ENCODE results near the gene ZNF212. TPM values are rescaled to one million over a fixed set of nuclear protein-coding genes. Genes with fewer than 3 reads are reported as not detected.

Gene ZNF212
- total and polyA plus RNA-seq, 9 of the 15 experiments (the other 6 are each of a cell fraction or from before 2014, with no cell fraction given): 1.8 to 21.4 (median 7.2) TPM

DNA sequence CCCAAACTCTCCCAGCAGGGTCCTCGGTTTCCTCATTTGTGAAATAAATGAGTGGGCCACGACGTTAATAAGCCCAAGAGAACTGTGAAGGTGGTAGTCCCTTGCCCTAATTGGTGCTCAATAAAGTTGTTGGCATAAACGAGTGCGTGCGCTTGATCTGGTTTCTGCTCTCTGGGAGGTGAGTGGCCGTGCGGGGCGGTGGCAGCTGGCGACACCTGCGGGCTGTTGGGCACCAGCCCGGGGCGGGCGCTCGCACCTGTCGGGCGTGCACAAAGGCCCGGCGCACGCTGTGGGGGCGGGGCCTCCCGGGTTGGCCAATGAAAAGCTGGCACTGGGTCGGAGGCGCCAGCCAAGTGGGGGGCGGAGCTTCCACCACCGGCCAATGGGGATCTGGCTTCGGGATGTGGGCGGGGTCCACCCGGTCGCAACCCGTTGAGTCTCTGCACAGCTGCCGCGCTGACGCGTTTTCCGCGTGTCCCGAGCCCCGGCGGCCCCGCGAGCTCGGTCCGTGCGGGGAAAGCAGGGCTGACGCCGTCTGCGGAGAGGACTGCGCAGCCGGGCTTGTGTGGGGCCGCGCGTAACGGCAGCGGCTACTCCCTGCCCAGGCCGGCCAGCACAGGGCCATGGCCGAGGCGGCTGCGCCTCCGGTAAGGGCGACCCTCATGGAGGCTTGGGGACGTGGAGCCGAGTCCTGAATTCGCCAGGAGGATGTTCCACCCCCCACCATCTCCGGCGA lies 45.6 kb downstream of the ZNF212 start (continued):
- TF ChIP-seq, protein P1, sequence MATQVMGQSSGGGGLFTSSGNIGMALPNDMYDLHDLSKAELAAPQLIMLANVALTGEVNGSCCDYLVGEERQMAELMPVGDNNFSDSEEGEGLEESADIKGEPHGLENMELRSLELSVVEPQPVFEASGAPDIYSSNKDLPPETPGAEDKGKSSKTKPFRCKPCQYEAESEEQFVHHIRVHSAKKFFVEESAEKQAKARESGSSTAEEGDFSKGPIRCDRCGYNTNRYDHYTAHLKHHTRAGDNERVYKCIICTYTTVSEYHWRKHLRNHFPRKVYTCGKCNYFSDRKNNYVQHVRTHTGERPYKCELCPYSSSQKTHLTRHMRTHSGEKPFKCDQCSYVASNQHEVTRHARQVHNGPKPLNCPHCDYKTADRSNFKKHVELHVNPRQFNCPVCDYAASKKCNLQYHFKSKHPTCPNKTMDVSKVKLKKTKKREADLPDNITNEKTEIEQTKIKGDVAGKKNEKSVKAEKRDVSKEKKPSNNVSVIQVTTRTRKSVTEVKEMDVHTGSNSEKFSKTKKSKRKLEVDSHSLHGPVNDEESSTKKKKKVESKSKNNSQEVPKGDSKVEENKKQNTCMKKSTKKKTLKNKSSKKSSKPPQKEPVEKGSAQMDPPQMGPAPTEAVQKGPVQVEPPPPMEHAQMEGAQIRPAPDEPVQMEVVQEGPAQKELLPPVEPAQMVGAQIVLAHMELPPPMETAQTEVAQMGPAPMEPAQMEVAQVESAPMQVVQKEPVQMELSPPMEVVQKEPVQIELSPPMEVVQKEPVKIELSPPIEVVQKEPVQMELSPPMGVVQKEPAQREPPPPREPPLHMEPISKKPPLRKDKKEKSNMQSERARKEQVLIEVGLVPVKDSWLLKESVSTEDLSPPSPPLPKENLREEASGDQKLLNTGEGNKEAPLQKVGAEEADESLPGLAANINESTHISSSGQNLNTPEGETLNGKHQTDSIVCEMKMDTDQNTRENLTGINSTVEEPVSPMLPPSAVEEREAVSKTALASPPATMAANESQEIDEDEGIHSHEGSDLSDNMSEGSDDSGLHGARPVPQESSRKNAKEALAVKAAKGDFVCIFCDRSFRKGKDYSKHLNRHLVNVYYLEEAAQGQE (IDR thresholded peaks at IDR 0.05; ENCODE audit: borderline replicate concordance): peak; percentile 37
- TF ChIP-seq, protein P1 (CRISPR knock-in tag; IDR thresholded peaks at IDR 0.05; ENCODE audit: low read depth): no peak
- TF ChIP-seq FOXM1 (IDR thresholded peaks at IDR 0.05; ENCODE audit: low read depth) (no peak), FOXM1 (CRISPR knock-in tag; IDR thresholded peaks at IDR 0.05; ENCODE audit: low read depth) (peak; percentile 85; the same call in 1 of the 2 replicates), ZBTB1 (CRISPR knock-in tag; IDR thresholded peaks at IDR 0.05; ENCODE audit: borderline replicate concordance, low read depth) (no peak), POLR2B (IDR thresholded peaks at IDR 0.05; ENCODE audit: low read depth, partially characterized antibody) (no peak), TCF7 (IDR thresholded peaks at IDR 0.05; ENCODE audit: borderline replicate concordance) (peak; percentile 51; the same call in 1 of the 2 replicates), OTX1 (CRISPR knock-in tag; IDR thresholded peaks at IDR 0.05) (no peak), MBD2 (IDR thresholded peaks at IDR 0.05; ENCODE audit: borderline replicate concordance, low read depth) (0 out of 2 replicates have a peak, but pooled peaks have one; percentile 17), FUS (optimal IDR thresholded peaks at IDR 0.05; ENCODE audit: low read depth, low read length) (no peak), DIDO1 (tag; IDR thresholded peaks at IDR 0.05; ENCODE audit: low read depth) (no peak), KLF10 (CRISPR knock-in tag; IDR thresholded peaks at IDR 0.05) (no peak), HDAC6 (IDR thresholded peaks at IDR 0.05; ENCODE audit: low read depth, low read length) (no peak), CCNT2 (IDR thresholded peaks at IDR 0.05; ENCODE audit: borderline replicate concordance, extremely low read depth, insufficient read length, low read depth, low read length) (peak; percentile 51), ZNF184 (CRISPR knock-in tag; IDR thresholded peaks at IDR 0.05) (no peak), KDM1A (IDR thresholded peaks at IDR 0.05) (no peak)
- TF ChIP-seq, protein P2, sequence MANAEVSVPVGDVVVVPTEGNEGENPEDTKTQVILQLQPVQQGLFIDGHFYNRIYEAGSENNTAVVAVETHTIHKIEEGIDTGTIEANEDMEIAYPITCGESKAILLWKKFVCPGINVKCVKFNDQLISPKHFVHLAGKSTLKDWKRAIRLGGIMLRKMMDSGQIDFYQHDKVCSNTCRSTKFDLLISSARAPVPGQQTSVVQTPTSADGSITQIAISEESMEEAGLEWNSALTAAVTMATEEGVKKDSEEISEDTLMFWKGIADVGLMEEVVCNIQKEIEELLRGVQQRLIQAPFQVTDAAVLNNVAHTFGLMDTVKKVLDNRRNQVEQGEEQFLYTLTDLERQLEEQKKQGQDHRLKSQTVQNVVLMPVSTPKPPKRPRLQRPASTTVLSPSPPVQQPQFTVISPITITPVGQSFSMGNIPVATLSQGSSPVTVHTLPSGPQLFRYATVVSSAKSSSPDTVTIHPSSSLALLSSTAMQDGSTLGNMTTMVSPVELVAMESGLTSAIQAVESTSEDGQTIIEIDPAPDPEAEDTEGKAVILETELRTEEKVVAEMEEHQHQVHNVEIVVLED (CRISPR knock-in tag; IDR thresholded peaks at IDR 0.05): no peak
- TF ChIP-seq, protein P3, sequence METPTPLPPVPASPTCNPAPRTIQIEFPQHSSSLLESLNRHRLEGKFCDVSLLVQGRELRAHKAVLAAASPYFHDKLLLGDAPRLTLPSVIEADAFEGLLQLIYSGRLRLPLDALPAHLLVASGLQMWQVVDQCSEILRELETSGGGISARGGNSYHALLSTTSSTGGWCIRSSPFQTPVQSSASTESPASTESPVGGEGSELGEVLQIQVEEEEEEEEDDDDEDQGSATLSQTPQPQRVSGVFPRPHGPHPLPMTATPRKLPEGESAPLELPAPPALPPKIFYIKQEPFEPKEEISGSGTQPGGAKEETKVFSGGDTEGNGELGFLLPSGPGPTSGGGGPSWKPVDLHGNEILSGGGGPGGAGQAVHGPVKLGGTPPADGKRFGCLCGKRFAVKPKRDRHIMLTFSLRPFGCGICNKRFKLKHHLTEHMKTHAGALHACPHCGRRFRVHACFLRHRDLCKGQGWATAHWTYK (CRISPR knock-in tag; IDR thresholded peaks at IDR 0.05): no peak

All from K562 (cell line).